Liver (tissue), 3 donors: Measurements from ENCODE around the gene COL8A2.

Experiments used
- MAX ChIP-seq: IDR thresholded peaks from 2 replicates; pipeline ENCODE4 v1.6.1; 2016; ENCODE audit warnings: antibody characterized with exemption
- SP1 ChIP-seq: IDR thresholded peaks from 2 replicates; pipeline ENCODE4 v1.6.1; 2018; ENCODE audit warnings: antibody characterized with exemption, mild to moderate bottlenecking
- TAF1 ChIP-seq: conservative IDR thresholded peaks from 2 replicates; pipeline ENCODE4 v1.6.1; 2016; ENCODE audit warnings: antibody characterized with exemption, mild to moderate bottlenecking
- TF ChIP-seq, protein P1 (sequence below): fragments of 150-350 bp; IDR thresholded peaks from 2 replicates; pipeline ENCODE4 v1.5.1; 2017; ENCODE audit warnings: improper control_type of control experiment, low read depth, low read length; ENCODE audit not compliant: missing input control
- TF ChIP-seq, protein P2 (sequence below): IDR thresholded peaks from 2 replicates; pipeline ENCODE4 v1.6.1; 2016; ENCODE audit warnings: antibody characterized with exemption
- donor health status: healthy.
- donor health status: healthy.

GRCh38 chr1:36157973-36158826, 33.2 kb upstream of the COL8A2 start:
- TF ChIP-seq, protein P1, sequence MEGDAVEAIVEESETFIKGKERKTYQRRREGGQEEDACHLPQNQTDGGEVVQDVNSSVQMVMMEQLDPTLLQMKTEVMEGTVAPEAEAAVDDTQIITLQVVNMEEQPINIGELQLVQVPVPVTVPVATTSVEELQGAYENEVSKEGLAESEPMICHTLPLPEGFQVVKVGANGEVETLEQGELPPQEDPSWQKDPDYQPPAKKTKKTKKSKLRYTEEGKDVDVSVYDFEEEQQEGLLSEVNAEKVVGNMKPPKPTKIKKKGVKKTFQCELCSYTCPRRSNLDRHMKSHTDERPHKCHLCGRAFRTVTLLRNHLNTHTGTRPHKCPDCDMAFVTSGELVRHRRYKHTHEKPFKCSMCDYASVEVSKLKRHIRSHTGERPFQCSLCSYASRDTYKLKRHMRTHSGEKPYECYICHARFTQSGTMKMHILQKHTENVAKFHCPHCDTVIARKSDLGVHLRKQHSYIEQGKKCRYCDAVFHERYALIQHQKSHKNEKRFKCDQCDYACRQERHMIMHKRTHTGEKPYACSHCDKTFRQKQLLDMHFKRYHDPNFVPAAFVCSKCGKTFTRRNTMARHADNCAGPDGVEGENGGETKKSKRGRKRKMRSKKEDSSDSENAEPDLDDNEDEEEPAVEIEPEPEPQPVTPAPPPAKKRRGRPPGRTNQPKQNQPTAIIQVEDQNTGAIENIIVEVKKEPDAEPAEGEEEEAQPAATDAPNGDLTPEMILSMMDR = no peak
- TF ChIP-seq MAX (no peak), SP1 (no peak), TAF1 (no peak)
- TF ChIP-seq, protein P2, sequence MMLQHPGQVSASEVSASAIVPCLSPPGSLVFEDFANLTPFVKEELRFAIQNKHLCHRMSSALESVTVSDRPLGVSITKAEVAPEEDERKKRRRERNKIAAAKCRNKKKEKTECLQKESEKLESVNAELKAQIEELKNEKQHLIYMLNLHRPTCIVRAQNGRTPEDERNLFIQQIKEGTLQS = no peak
